GM21786 (cell line): ENCODE results near the gene TARDBP.
"Not testable (repeated sequence)": the region's sequence is repeated elsewhere in the genome, so short reads cannot be mapped to it uniquely, and the experiment has no call there.

Experiments
- ATAC-seq: cut with Tn5 transposase; IDR thresholded peaks from one replicate; pipeline ENCODE4 v1.9.1; 2021; ENCODE audit not compliant: unreplicated experiment

Gene TARDBP

GRCh38 chr1:11059155-11059967 lies 46.9 kb downstream of the TARDBP start:
- peak; percentile 15 for ATAC-seq

GRCh38 chr1:11059968-11060830 lies 47.7 kb downstream of the TARDBP start, which contains the start of gene SRM:
SRM (minus strand) TSS chr1:11060018; CDS start chr1:11059943, 75 bp downstream.
- ATAC-seq = peak; percentile 84

DNA sequence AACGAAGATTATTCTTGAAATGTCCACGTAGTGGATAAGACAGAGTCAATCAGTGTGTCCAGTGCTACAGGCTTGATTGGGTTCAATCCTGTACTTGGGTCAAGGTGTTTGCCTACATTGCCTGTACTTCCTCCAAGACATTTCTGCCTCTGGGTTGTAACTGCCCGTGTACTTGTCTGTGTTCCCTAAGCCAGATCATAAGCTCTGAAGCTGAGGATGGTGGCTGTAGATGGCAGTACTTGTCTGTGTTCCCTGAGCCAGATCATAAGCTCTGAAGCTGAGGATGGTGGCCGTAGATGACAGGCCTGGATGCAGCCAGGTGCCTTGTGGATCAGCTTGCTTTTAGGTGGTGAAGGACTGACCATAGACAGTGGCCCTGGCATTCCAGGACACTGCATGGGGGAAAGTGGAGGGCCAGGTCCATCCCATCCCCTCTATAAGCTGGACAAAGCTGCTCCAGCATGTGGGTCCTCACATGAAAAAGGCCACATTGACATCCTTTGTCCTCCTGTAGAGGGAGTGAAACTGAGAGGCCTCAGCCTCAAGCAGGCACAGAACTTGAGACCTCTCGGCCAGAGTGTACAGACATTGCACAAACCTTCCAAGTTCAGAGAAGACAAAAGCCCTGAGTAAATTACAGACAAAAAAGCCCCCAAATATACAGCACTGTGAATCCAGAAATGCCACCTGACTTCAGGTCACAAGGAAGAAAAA lies 49.4 kb downstream of the TARDBP start:
- no peak for ATAC-seq

GRCh38 chr1:11062965-11063401 lies 50.5 kb downstream of the TARDBP start:
- no peak for ATAC-seq

DNA sequence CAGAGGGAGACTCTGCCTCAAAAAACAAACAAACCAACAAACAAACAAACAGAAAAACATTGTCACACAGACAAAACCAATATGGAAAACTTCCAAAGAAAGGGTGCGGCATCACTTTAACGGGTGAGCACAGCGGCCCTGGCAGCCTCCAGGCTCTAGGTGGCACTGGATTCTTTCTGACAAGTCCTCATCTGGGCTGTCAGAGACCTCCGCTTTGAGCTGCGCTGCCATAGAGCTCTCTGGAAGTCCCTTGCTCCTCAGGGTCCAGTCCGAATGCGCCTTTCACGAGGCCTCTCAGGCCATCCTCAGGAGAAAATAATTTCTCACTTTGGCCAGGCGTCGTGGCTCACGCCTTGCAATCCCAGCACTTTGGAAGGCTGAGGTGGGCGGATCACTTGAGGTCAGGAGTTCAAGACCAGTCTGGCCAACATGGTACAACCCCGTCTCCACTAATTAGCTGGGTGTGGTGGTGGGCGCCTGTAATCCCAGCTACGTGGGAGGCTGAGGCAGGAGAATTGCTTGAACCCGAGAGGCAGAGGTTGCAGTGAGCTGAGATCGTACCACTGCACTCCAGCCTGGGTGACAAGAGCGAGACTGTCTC lies 51.6 kb downstream of the TARDBP start:
- not testable (repeated sequence) for ATAC-seq

- ATAC-seq = no peak
Observed at GRCh38 chr1:11064942-11065341, 52.5 kb downstream of the TARDBP start.

- ATAC-seq = no peak
Observed at GRCh38 chr1:11065796-11066195, 53.3 kb downstream of the TARDBP start.

GRCh38 chr1:11067716-11068599 lies 55.5 kb downstream of the TARDBP start:
- no peak for ATAC-seq

- no peak for ATAC-seq
Observed at GRCh38 chr1:11068600-11069473, 56.4 kb downstream of the TARDBP start.

DNA sequence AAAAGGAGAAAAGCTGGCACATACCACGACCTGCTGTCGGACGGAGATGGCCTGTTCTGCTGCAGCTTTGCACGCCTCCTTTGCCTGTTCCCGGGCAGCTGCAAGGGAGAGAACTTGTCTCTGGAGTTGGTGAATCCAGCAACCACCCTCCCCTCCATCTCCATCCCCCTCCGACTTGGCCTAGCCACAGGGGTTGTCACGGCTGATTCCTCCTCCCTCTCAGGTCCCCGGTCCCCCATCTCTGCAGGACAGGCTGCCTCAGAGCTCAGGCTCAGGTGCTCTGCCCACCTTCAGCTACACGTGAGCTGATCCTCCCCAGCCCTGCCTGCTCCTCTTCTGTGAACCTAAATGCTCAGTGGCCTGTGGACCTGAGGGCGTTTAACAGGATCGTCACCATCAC lies 58.4 kb downstream of the TARDBP start:
- no peak for ATAC-seq

DNA sequence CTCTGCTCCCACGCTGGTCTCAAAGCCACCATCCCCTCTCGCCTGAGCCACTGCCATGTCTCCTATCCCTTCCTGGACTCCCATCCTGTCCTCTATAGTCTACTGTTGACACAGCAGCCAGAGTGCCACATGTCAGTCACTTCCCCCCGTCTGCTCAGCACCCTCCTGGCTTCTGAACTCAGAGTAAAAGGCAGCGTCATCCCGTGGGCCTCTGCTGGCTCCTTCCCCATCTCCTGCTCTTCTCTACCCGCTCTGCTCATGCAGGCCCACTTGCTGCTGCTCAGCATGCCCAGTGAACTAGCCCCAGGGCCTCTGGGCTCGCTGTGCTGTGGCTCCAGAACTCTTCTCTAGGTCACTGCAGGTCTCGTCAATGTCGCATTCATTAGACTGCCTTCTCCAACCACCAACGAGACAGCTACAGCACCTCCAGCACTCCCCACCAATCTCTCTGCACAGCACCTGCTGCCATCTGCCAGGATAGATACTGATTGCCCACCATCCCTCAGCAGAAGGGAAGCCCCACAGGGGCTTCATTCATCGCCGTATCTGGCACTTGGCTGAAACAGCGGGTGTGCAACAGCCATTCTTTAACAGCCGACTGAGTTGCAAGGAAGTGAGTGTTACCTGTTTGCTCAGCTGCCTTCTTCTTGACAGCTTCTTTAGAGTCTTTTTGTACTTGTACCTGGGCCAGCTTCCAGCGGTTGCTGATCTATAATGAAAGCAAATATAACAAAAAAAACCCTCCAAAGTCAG lies 59.2 kb downstream of the TARDBP start:
- ATAC-seq = no peak

DNA sequence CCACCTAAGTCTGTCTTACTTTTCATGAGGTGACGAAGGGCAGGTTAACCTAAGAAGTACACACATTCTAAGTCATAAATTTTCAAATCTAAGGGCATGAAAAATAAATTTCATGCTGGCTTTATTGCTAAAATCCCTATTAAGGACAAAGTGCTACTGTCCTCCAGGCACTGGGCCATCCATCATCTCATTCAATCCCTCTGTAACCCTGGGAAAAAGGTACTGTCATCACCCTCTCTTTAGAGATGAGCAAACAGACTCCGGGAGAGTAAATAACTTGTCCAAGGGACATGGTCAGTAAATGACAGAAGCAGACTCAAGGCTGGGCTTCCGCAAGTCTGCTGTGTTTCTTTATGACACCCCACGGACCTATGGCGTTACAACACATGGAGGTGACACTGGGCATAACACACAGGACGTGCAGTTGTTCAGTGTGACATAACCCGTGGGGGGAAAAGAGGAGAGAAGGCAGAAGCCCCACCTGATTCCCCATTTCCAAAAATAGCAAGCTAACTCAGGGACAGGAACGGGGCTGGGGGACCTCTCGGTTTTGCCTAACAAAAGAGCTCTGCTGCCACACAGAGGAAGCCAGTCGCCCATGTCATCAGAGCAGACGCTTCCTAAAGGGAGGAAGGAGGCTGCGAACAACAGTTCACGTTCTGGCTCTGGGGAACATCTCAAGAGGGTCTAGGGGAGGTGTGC lies 59.9 kb downstream of the TARDBP start:
- no peak for ATAC-seq

DNA sequence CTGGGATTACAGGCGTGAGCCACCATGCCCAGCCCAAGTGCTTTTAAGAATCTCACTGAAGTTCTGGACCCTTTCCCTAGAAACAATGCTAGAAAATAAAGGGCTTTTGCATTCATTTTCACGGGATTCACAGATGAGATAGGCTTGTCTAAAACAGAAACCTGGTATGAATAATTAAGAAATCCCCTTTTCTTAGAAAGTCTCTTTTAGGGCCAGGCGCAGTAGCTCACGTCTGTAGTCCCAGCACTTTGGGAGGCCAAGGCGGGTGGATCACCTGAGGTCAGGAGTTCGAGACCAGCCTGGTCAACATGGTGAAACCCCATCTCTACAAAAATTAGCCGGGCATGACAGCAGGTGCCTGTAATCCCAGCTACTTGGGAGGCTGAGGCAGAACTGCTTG lies 60.9 kb downstream of the TARDBP start:
- not testable (repeated sequence) for ATAC-seq
